ENCODE data around the gene P4HA1. TPM values are rescaled to one million over a fixed set of nuclear protein-coding genes. Genes with fewer than 3 reads are reported as not detected.

Gene P4HA1
- total RNA-seq, 1 donor from 2014 or later, result 6.9 TPM

GRCh38 chr10:73131913-73132686 lies 35.4 kb upstream of the P4HA1 start:
- no peaks in the 10 kb centered on the region for H3K4me1 ChIP-seq
- no peaks in the 10 kb centered on the region for H3K27me3 ChIP-seq
- H3K27ac ChIP-seq, result no peak overlapping the region
- intact Hi-C loops (cut with DNase I), result no loop called here
- H3K36me3 ChIP-seq, result peaks cover 56 to 86% of the 10 kb centered on the region in 2 donors
- no peak for TF ChIP-seq CTCF (IDR thresholded peaks at IDR 0.05)
- H3K9me3 ChIP-seq, result no peaks in the 10 kb centered on the region
- no peak for DNase-seq (ENCODE audit: low spot score in 2 of 2)
- H3K4me3 ChIP-seq, result no peak overlapping the region

- Histone ChIP-seq H3K36me3 (peaks cover 54 to 85% of the 10 kb centered on the region in 2 donors), H3K27me3 (no peaks in the 10 kb centered on the region), H3K9me3 (no peaks in the 10 kb centered on the region), H3K4me3 (no peak overlapping the region), H3K4me1 (no peaks in the 10 kb centered on the region), H3K27ac (no peak overlapping the region)
- TF ChIP-seq CTCF (IDR thresholded peaks at IDR 0.05), result no peak
- DNase-seq (ENCODE audit: low spot score in 2 of 2), result no peak
- intact Hi-C loops (cut with DNase I), result no loop called here
Observed at GRCh38 chr10:73131301-73131700, 34.6 kb upstream of the P4HA1 start.

GRCh38 chr10:73126343-73126742 lies 29.7 kb upstream of the P4HA1 start:
- Histone ChIP-seq H3K4me1 (no peaks in the 10 kb centered on the region), H3K27me3 (no peaks in the 10 kb centered on the region), H3K4me3 (no peak overlapping the region), H3K9me3 (no peaks in the 10 kb centered on the region), H3K36me3 (peaks cover 30 to 51% of the 10 kb centered on the region in 2 donors), H3K27ac (no peak overlapping the region)
- TF ChIP-seq CTCF (IDR thresholded peaks at IDR 0.05), result no peak
- intact Hi-C loops (cut with DNase I), result no loop called here
- DNase-seq (ENCODE audit: low spot score in 2 of 2), result no peak

- Histone ChIP-seq H3K9me3 (no peaks in the 10 kb centered on the region), H3K36me3 (peaks cover under 1 to 11% of the 10 kb centered on the region in 2 donors), H3K27me3 (no peaks in the 10 kb centered on the region), H3K27ac (no peak overlapping the region), H3K4me1 (peaks cover 0 to 4% of the 10 kb centered on the region in 2 donors), H3K4me3 (no peak overlapping the region)
- no peak for TF ChIP-seq CTCF (IDR thresholded peaks at IDR 0.05)
- intact Hi-C loops (cut with DNase I), result no loop called here
- DNase-seq (ENCODE audit: low spot score in 2 of 2), result no peak
Observed at GRCh38 chr10:73119952-73120351, 23.3 kb upstream of the P4HA1 start.

GRCh38 chr10:73119457-73119856 lies 22.8 kb upstream of the P4HA1 start:
- H3K4me3 ChIP-seq, result no peak overlapping the region
- H3K9me3 ChIP-seq, result no peaks in the 10 kb centered on the region
- no peak for DNase-seq (ENCODE audit: low spot score in 2 of 2)
- peaks cover 0 to 6% of the 10 kb centered on the region in 2 donors for H3K36me3 ChIP-seq
- intact Hi-C loops (cut with DNase I), result no loop called here
- no peak overlapping the region for H3K27ac ChIP-seq
- no peaks in the 10 kb centered on the region for H3K27me3 ChIP-seq
- no peak for TF ChIP-seq CTCF (IDR thresholded peaks at IDR 0.05)
- peaks cover 0 to 4% of the 10 kb centered on the region in 2 donors for H3K4me1 ChIP-seq

Measured in ascending aorta (tissue), 2 donors.